ENCODE results near the gene ZBTB20. TPM values are rescaled to one million over a fixed set of nuclear protein-coding genes. Genes with fewer than 3 reads are reported as not detected.

Gene ZBTB20
- total RNA-seq, 6 experiments from 2014 or later = 36.7 to 59.4 (median 46.7) TPM

DNA sequence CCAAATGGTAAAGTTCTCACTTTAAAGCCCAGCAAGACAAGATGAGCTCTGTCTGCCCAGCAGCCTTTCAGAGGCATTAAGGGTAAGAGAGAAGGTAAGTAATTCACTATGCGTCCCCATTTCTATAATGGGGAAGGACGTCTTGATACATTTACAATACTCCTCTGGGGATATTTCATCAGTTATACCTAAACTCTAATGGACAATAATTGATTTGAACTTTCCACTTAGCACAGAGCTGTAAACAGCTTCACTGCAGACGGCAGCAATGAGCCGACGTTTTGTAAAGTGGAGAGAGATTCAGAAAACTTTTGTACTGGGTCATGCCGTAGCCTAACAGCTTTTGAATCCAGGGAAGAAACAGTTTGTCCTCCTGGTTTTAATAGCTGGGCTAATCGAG lies 725.9 kb downstream of the ZBTB20 start:
- Histone ChIP-seq H3K4me3 (no peak overlapping the region), H3K36me3 (no peaks in the 10 kb centered on the region), H3K9me3 (no peaks in the 10 kb centered on the region), H3K27me3 (no peaks in the 10 kb centered on the region), H3K27ac (no peak overlapping the region), H3K4me1 (peaks cover 0 to 20% (median 3%) of the 10 kb centered on the region in 4 donors)
- ATAC-seq = peak in 1 of 4 donors; percentile 11
- intact Hi-C loops (cut with DNase I) = no loop called here
- no peak for TF ChIP-seq CTCF (IDR thresholded peaks at IDR 0.05)
- TF ChIP-seq POLR2A (IDR thresholded peaks at IDR 0.05) = no peak
- no peak for DNase-seq
- 62% methylated on average over 7 of the region's 7 CpGs for WGBS (ENCODE audit: insufficient coverage, low coverage, low lambda C conversion rate, missing lambda C conversion rate)

DNA sequence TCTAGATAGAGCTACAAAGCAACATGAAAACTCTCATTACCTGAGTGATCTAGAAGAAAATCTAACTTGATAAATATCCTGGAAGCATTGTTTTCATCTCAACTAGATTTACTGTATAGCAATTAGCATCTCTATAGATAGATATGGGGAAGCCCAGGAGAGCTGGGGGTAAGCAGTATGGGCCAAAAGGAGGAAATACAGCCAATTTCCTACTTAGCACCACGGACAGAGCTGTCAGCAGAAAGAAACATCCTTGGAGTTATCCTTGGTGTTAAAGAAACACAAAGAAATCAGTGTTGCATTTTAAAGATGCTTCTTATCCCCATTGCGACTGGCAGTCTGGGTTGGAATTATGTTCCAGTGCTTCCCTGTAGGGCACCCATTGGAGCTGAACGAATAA lies 727.0 kb downstream of the ZBTB20 start:
- Histone ChIP-seq H3K9me3 (no peaks in the 10 kb centered on the region), H3K36me3 (no peaks in the 10 kb centered on the region), H3K27me3 (no peaks in the 10 kb centered on the region), H3K4me3 (no peak overlapping the region), H3K4me1 (peaks cover 0 to 20% (median 3%) of the 10 kb centered on the region in 4 donors), H3K27ac (no peak overlapping the region)
- 70% methylated on average over 3 of the region's 3 CpGs for WGBS (ENCODE audit: insufficient coverage, low coverage, low lambda C conversion rate, missing lambda C conversion rate)
- no peak for TF ChIP-seq POLR2A (IDR thresholded peaks at IDR 0.05)
- TF ChIP-seq CTCF (IDR thresholded peaks at IDR 0.05) = no peak
- intact Hi-C loops (cut with DNase I) = no loop called here
- ATAC-seq (no peak), DNase-seq (no peak)

- Histone ChIP-seq H3K4me1 (peaks cover 0 to 21% (median 0%) of the 10 kb centered on the region in 4 donors), H3K27ac (peak overlapping the region; percentile 28 to 45 (median 34)), H3K4me3 (peak overlapping the region in 2 of 3 donors; percentile 23 to 25), H3K27me3 (no peaks in the 10 kb centered on the region), H3K36me3 (no peaks in the 10 kb centered on the region), H3K9me3 (no peaks in the 10 kb centered on the region)
- intact Hi-C loops (cut with DNase I) = no loop called here
- no peak for DNase-seq
- WGBS (ENCODE audit: insufficient coverage, low coverage, low lambda C conversion rate, missing lambda C conversion rate) = 13% methylated on average over 8 of the region's 8 CpGs
- TF ChIP-seq CTCF (IDR thresholded peaks at IDR 0.05) (peak; percentile 81 to 97 (median 90)), POLR2A (IDR thresholded peaks at IDR 0.05) (no peak)
- peak; percentile 89 to 94 (median 92) for ATAC-seq
Measured at GRCh38 chr3:114418724-114419543, 728.2 kb downstream of the ZBTB20 start.

DNA sequence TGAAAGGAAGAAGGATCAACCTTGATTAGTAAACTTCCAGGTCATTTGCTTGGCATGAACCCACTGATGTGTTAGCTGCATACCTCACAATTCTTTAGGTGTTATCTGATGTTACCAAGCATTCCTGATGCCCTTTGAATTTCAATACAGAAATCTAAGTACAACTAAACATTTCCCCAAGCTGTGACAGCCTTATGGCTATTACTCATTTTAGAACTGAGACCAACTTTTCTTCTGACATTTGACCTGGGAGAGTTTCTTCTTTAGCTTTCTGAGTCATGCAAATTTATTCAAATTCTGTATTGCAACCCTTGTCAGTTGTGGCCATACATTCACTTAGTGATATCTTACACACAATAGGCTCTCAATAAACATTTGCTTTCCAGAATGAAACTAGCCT lies 729.0 kb downstream of the ZBTB20 start:
- H3K9me3 ChIP-seq = no peaks in the 10 kb centered on the region
- TF ChIP-seq POLR2A (IDR thresholded peaks at IDR 0.05) (no peak), CTCF (IDR thresholded peaks at IDR 0.05) (no peak)
- DNase-seq (no peak), ATAC-seq (no peak)
- peaks cover 0 to 29% (median 0%) of the 10 kb centered on the region in 4 donors for H3K4me1 ChIP-seq
- intact Hi-C loops (cut with DNase I) = no loop called here
- H3K27me3 ChIP-seq = no peaks in the 10 kb centered on the region
- no peak overlapping the region for H3K4me3 ChIP-seq
- no peaks in the 10 kb centered on the region for H3K36me3 ChIP-seq
- H3K27ac ChIP-seq = peak overlapping the region in 1 of 3 donors; percentile 28

Measured in right lobe of liver (tissue), 6 donors.